Cardiac muscle cell (in vitro differentiated cells and primary cell): ENCODE measurements around the gene CST6. TPM values are rescaled to one million over a fixed set of nuclear protein-coding genes. Genes with fewer than 3 reads are reported as not detected.

Source experiments
- DNase-seq, 2 donors: peaks; one replicate each; pipeline versions ENCODE4 v3.0.0 to v3.0.0-alpha.2; 2010 to 2017; ENCODE audit warnings: low read depth in 1 of 2, low spot score in 1 of 2
- H3K27ac ChIP-seq: fragments of 200-600 bp; sonication (generic); 2 replicates; pipeline ENCODE4 v1.5.1; 2016
- H3K27me3 ChIP-seq: fragments of 200-600 bp; sonication (generic); 2 replicates; pipeline ENCODE4 v1.6.0; 2016; ENCODE audit warnings: control low read depth
- H3K36me3 ChIP-seq: fragments of 200-600 bp; sonication (generic); 2 replicates; pipeline ENCODE4 v1.5.1; 2016; ENCODE audit warnings: control low read depth
- H3K4me1 ChIP-seq: fragments of 200-600 bp; sonication (generic); 2 replicates; pipeline ENCODE4 v1.8.1; 2017; ENCODE audit warnings: low read depth, mild to moderate bottlenecking, mixed run types
- H3K4me3 ChIP-seq: fragments of 200-600 bp; sonication (generic); 2 replicates; pipeline ENCODE4 v1.5.1; 2016; ENCODE audit warnings: mild to moderate bottlenecking
- H3K9me3 ChIP-seq: fragments of 200-600 bp; sonication (generic); 2 replicates; pipeline ENCODE4 v1.5.1; 2017; ENCODE audit warnings: low read depth, mild to moderate bottlenecking, control low read depth
- polyA plus RNA-seq: library from polyadenylated mRNA; unstranded; fragments of >200 nt; fragmentation: Nextera tagmentation; extraction: Ambion mirVana; gene quantifications from 2 replicates; pipeline ENCODE4 v1.2.1, GENCODE V29; 2016
- total RNA-seq: library from RNA; depleted of rRNA; stranded (reverse); fragments of >200 nt; gene quantifications from 2 replicates; pipeline ENCODE4 v1.2.3, GENCODE V29; 2016
- TF ChIP-seq, protein P1 (sequence below): IDR thresholded peaks from 2 replicates; pipeline ENCODE4 v1.5.1; 2012; ENCODE audit warnings: low read depth, mild to moderate bottlenecking, low read length

The CST6 gene
- total and polyA plus RNA-seq, 2 experiments from 2014 or later, result not detected

GRCh38 chr11:66011239-66011784 is 496 bp upstream of the CST6 start:
- Histone ChIP-seq H3K4me1 (no peaks in the 10 kb centered on the region), H3K9me3 (no peaks in the 10 kb centered on the region), H3K36me3 (no peaks in the 10 kb centered on the region), H3K4me3 (no peak overlapping the region), H3K27ac (no peak overlapping the region), H3K27me3 (peaks cover 24% of the 10 kb centered on the region)
- peak in 1 of 2 donors; percentile 33 for DNase-seq
- TF ChIP-seq, protein P1, sequence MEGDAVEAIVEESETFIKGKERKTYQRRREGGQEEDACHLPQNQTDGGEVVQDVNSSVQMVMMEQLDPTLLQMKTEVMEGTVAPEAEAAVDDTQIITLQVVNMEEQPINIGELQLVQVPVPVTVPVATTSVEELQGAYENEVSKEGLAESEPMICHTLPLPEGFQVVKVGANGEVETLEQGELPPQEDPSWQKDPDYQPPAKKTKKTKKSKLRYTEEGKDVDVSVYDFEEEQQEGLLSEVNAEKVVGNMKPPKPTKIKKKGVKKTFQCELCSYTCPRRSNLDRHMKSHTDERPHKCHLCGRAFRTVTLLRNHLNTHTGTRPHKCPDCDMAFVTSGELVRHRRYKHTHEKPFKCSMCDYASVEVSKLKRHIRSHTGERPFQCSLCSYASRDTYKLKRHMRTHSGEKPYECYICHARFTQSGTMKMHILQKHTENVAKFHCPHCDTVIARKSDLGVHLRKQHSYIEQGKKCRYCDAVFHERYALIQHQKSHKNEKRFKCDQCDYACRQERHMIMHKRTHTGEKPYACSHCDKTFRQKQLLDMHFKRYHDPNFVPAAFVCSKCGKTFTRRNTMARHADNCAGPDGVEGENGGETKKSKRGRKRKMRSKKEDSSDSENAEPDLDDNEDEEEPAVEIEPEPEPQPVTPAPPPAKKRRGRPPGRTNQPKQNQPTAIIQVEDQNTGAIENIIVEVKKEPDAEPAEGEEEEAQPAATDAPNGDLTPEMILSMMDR, result no peak

DNA sequence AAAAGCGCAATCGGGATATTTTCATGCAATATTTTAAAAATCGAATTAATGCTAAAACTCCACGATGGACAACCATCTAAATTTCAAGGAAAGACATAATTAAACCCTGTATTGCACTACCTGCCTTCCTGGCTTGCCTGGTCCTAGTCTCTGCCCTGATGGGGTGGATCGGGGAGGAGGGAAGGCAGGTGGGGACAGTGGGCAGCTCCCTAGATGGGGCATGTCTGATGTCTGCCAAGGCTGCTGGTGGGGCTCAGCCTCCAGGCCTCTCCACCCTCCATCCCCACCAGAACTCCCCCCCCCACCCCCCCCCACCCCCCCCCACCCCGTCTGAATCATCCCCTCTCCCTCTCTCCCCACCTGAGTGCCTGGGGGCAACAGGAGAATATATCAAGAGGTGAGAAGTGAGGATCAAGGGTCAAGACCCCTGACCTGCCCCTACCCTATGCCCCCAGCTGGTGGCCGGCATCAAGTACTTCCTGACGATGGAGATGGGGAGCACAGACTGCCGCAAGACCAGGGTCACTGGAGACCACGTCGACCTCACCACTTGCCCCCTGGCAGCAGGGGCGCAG is 650 bp downstream of the CST6 start:
- Histone ChIP-seq H3K27ac (no peak overlapping the region), H3K36me3 (no peaks in the 10 kb centered on the region), H3K9me3 (no peaks in the 10 kb centered on the region), H3K4me1 (no peaks in the 10 kb centered on the region), H3K4me3 (no peak overlapping the region), H3K27me3 (peaks cover 24% of the 10 kb centered on the region)
- TF ChIP-seq, protein P1, result no peak
- DNase-seq, result no peak

DNA sequence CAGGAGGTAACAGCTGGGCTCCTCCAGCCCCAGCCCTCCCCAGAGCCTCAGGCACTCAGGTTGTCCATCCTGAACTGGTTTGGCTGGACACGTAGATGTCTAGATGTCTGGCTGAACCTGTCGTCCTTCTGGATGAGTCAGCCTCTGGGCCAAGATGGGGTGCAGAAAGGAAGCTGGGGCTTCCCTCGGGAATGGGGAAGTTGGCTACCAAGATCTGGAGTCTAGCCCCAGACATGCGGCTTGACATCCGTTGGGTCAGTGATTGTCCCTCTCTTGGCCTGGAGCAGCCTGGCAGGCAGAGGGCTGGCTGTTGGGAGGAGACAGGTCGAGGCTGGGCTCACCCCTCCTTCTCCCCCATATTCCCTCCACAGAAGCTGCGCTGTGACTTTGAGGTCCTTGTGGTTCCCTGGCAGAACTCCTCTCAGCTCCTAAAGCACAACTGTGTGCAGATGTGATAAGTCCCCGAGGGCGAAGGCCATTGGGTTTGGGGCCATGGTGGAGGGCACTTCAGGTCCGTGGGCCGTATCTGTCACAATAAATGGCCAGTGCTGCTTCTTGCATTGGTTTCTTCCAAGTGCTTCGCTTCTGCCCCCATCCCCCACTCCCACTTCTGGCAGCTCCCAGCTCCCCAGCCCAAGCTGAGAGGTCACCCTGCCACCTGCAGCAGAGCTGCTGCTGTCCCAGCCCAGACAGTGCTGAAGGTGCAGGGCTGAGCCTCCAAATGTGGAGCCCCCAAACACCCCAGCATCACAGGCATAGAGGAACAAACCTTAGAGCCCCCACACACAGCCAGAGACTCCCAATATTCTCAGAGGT is 1.3 kb downstream of the CST6 start:
- Histone ChIP-seq H3K36me3 (no peaks in the 10 kb centered on the region), H3K27ac (no peak overlapping the region), H3K4me1 (no peaks in the 10 kb centered on the region), H3K27me3 (peaks cover 24% of the 10 kb centered on the region), H3K9me3 (no peaks in the 10 kb centered on the region), H3K4me3 (no peak overlapping the region)
- peak in 1 of 2 donors; percentile 57 for DNase-seq
- TF ChIP-seq, protein P1, result no peak

DNA sequence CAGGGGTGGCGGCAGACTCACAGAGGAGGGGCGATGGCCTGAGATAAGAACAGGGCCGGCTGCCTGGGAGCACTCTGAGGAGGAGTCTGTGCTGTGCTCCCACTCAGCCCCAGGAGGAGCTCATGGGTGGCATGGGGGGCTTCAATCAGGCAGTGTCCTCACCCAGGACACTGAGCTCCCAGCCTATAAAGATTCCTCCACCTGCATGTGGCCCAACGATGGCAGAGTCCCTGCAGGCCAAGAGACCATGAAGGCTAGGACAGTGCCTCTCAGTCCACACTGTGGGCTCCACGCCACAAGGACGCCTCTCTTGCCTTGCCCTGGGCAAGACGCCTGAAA is 1.9 kb downstream of the CST6 start:
- H3K27me3 ChIP-seq, result peaks cover 24% of the 10 kb centered on the region
- no peaks in the 10 kb centered on the region for H3K4me1 ChIP-seq
- no peak for DNase-seq
- H3K9me3 ChIP-seq, result no peaks in the 10 kb centered on the region
- H3K36me3 ChIP-seq, result no peaks in the 10 kb centered on the region
- no peak overlapping the region for H3K4me3 ChIP-seq
- H3K27ac ChIP-seq, result no peak overlapping the region
- TF ChIP-seq, protein P1, result no peak

GRCh38 chr11:66014804-66015453 is 3.1 kb downstream of the CST6 start:
- no peaks in the 10 kb centered on the region for H3K4me1 ChIP-seq
- H3K4me3 ChIP-seq, result no peak overlapping the region
- H3K36me3 ChIP-seq, result no peaks in the 10 kb centered on the region
- peaks cover 24% of the 10 kb centered on the region for H3K27me3 ChIP-seq
- TF ChIP-seq, protein P1, result no peak
- no peaks in the 10 kb centered on the region for H3K9me3 ChIP-seq
- H3K27ac ChIP-seq, result no peak overlapping the region
- DNase-seq, result no peak
